Heart left ventricle (tissue), 16 donors: ENCODE measurements around the gene ITPR2. TPM values are rescaled to one million over a fixed set of nuclear protein-coding genes. Genes with fewer than 3 reads are reported as not detected.

Source experiments
- ATAC-seq, 4 donors: fragments of 200-7000 bp; cut with Tn5 transposase; one replicate each; pipeline ENCODE4 v1.9.1; 2020 to 2022; ENCODE audit warnings: moderate library complexity in 4 of 4, mild to moderate bottlenecking in 3 of 4, moderate number of reproducible peaks in 1 of 4
- DNase-seq, 5 donors: peaks; one replicate each; pipeline ENCODE4 v3.0.0-alpha.2; 2020
- H3K27ac ChIP-seq, 12 donors: fragments of 200-600 bp; sonication (generic) in 4 of 12; one replicate each; pipeline versions ENCODE4 v1.5.0 to v1.8.0; 2016 to 2022; ENCODE audit warnings: mild to moderate bottlenecking in 2 of 12
- H3K27me3 ChIP-seq, 9 donors: fragments of 200-600 bp; sonication (generic) in 2 of 9; one replicate each; pipeline versions ENCODE4 v1.5.1 to v1.8.0; 2016 to 2022; ENCODE audit warnings: mild to moderate bottlenecking in 3 of 9
- H3K36me3 ChIP-seq, 9 donors: fragments of 200-600 bp; sonication (generic) in 2 of 9; one replicate each; pipeline versions ENCODE4 v1.5.0 to v1.8.0; 2018 to 2022; ENCODE audit warnings: mild to moderate bottlenecking in 2 of 9
- H3K4me1 ChIP-seq, 12 donors: fragments of 200-600 bp; sonication (generic) in 4 of 12; one replicate each; pipeline versions ENCODE4 v1.5.0 to v1.8.0; 2016 to 2022; ENCODE audit warnings: mild to moderate bottlenecking in 3 of 12
- H3K4me3 ChIP-seq, 12 donors: fragments of 200-600 bp; sonication (generic) in 4 of 12; one replicate each; pipeline versions ENCODE4 v1.5.0 to v1.8.0; 2017 to 2022; ENCODE audit warnings: mild to moderate bottlenecking in 9 of 12, moderate library complexity in 4 of 12
- H3K9me3 ChIP-seq, 12 donors: fragments of 200-600 bp; sonication (generic) in 4 of 12; one replicate each; pipeline versions ENCODE4 v1.5.0 to v1.8.0; 2016 to 2022; ENCODE audit warnings: mild to moderate bottlenecking in 1 of 12
- CTCF ChIP-seq, 12 donors: fragments of 200-600 bp; sonication (generic) in 4 of 12; IDR thresholded peaks; one replicate each; pipeline versions ENCODE4 v1.5.0 to v1.8.0; 2018 to 2022; ENCODE audit warnings: antibody characterized with exemption in 12 of 12, mild to moderate bottlenecking in 5 of 12
- POLR2A ChIP-seq, 2 donors: fragments of 450-650 bp; IDR thresholded peaks; one replicate each; pipeline ENCODE4 v1.6.1; 2017; ENCODE audit warnings: antibody characterized with exemption in 2 of 2, mild to moderate bottlenecking in 2 of 2, moderate library complexity in 2 of 2
- WGBS, 4 donors: extraction: QIAGEN DNeasy Blood & Tissue Kit in 2 of 4; methylation state at CpG; one replicate each; pipeline versions ENCODE4 v1.1.5 to v1.1.7; 2013 to 2018; 5-methylcytosine and 5-hydroxymethylcytosine counted together
- intact Hi-C, 10 donors: fragments of 100-400 bp; cut with DNase I; formaldehyde crosslinking; loops; one replicate each; pipeline versions ENCODE4 v1.11.1 to v1.14.2; 2022
- polyA plus RNA-seq, 2 donors: library from polyadenylated mRNA; stranded (reverse); fragments of 200-250 nt; gene quantifications; one replicate each; pipeline ENCODE4 v1.2.3, GENCODE V29; 2013
- total RNA-seq, 9 donors: library from RNA; depleted of rRNA in 2 of 9; stranded (reverse); fragments of >200 nt in 2 of 9; fragmentation: NEBNext Ultra II Directional in 3 of 9; extraction: Animal tissue kit (Norgen Biotek cat#: 25700) in 3 of 9; gene quantifications; one replicate each; pipeline versions ENCODE4 v1.1.0 to v1.2.4, GENCODE V29; 2016 to 2023
- donor health status: ischemic (EF 13 %, LVEDD 7.1; RV severe dilation, severe dysfunction).
- donor health status: healthy with polysubstance abuse.
- donor health status: DM: no; HTN: yes; CAD: no.
- donor health status: DM: no; HTN: no; CAD: no.
- donor health status: ischemic (EF 25% LVEDD 6.9; RV normal size, moderate dysfunction).
- donor health status: ischemic (EF 25% LVEDD 5.7; RV mildly dilated, moderate dysfunction).
- donor health status: healthy.
- donor health status: DM: yes; HTN: yes; CAD: no.
- donor health status: ischemic (EF 35%, LVEDD 5.7; RV mildly dilated, moderate dysfunction).
- donor health status: nonischemic (EF 11% LVEDD 7.7; RV severe dilation, severe dysfunction).
- donor health status: DM: yes; HTN: yes; CAD: no.
- donor health status: PGD.
- donor health status: ischemic (EF 29% LVEDD 5.4; RV normal size, mild dysfunction).
- donor health status: nonischemic (EF 23%, LVEDD 6.1; RV moderate dilation, normal function).

The ITPR2 gene
- total and polyA plus RNA-seq, 11 donors: 3.4 to 45.6 (median 11.8) TPM

- WGBS, 4 donors: 89 to 94% (median 92%) methylated on average over 7 of the region's 7 CpGs
- Histone ChIP-seq H3K36me3 (peaks cover 0 to 5% (median 0%) of the 10 kb centered on the region in 9 donors), H3K4me1 (peaks cover 0 to 39% (median 14%) of the 10 kb centered on the region in 12 donors), H3K9me3 (no peaks in the 10 kb centered on the region), H3K4me3 (no peak overlapping the region), H3K27ac (no peak overlapping the region), H3K27me3 (no peaks in the 10 kb centered on the region)
- intact Hi-C loops: loop anchor here in 1 of 10 donors (10.0 kb wide), 1 partner anchor 94 kb away; no protein-coding TSS in a partner anchor
- no peak for ATAC-seq
- TF ChIP-seq POLR2A (IDR thresholded peaks at IDR 0.05): no peak
- no peak for TF ChIP-seq CTCF (IDR thresholded peaks at IDR 0.05)
- no peak for DNase-seq
Measured at GRCh38 chr12:26828280-26829073, 4.5 kb downstream of the ITPR2 start.

GRCh38 chr12:26826437-26826836 is 6.6 kb downstream of the ITPR2 start:
- ATAC-seq (no peak), DNase-seq (no peak)
- Histone ChIP-seq H3K27me3 (no peaks in the 10 kb centered on the region), H3K36me3 (peaks cover 0 to 5% (median 0%) of the 10 kb centered on the region in 9 donors), H3K4me3 (no peak overlapping the region), H3K27ac (no peak overlapping the region), H3K4me1 (peaks cover 0 to 53% (median 15%) of the 10 kb centered on the region in 12 donors), H3K9me3 (no peaks in the 10 kb centered on the region)
- WGBS, 4 donors: 98 to 99% (median 98%) methylated on average over 5 of the region's 5 CpGs
- TF ChIP-seq CTCF (IDR thresholded peaks at IDR 0.05) (no peak), POLR2A (IDR thresholded peaks at IDR 0.05) (no peak)
- intact Hi-C loops: loop anchor here in 1 of 10 donors (10.0 kb wide), 1 partner anchor 92 kb away; no protein-coding TSS in a partner anchor

GRCh38 chr12:26825459-26826016 is 7.5 kb downstream of the ITPR2 start:
- ATAC-seq: no peak

More at GRCh38 chr12:26825459-26826016, 7.5 kb downstream of the ITPR2 start:
- intact Hi-C loops: loop anchor here in 1 of 10 donors (10.0 kb wide), 1 partner anchor 91 kb away; no protein-coding TSS in a partner anchor
- no peak overlapping the region for H3K27ac ChIP-seq
- H3K4me3 ChIP-seq: no peak overlapping the region
- 86 to 99% (median 96%) methylated on average over 1 of the region's 1 CpG for WGBS, 4 donors
- no peaks in the 10 kb centered on the region for H3K9me3 ChIP-seq
- peaks cover 0 to 5% (median 0%) of the 10 kb centered on the region in 9 donors for H3K36me3 ChIP-seq
- no peak for TF ChIP-seq CTCF (IDR thresholded peaks at IDR 0.05)
- TF ChIP-seq POLR2A (IDR thresholded peaks at IDR 0.05): no peak
- no peaks in the 10 kb centered on the region for H3K27me3 ChIP-seq
- no peak for DNase-seq
- peaks cover 0 to 53% (median 8%) of the 10 kb centered on the region in 12 donors for H3K4me1 ChIP-seq
